ENCODE results near the gene IL1RAPL1.

GRCh38 chrX:29666366-29666765 lies 1079.1 kb downstream of the IL1RAPL1 start:
- TF ChIP-seq CTCF (conservative IDR thresholded peaks at IDR 0.05) (no peak), ZFX (IDR thresholded peaks at IDR 0.05) (no peak)

Data from C4-2B (cell line).